ENCODE results near the gene DNAJC15. TPM values are rescaled to one million over a fixed set of nuclear protein-coding genes. Genes with fewer than 3 reads are reported as not detected.

DNAJC15 gene
- total RNA-seq, 1 experiment from 2014 or later = 20.3 TPM

- Histone ChIP-seq H3K27me3 (ENCODE audit: control insufficient read depth, insufficient read depth, low read length) (no peaks in the 10 kb centered on the region), H3K4me1 (ENCODE audit: control insufficient read depth, insufficient read depth, low read length) (no peaks in the 10 kb centered on the region), H3K4me3 (ENCODE audit: low read depth in 2 of 2, low read length in 2 of 2) (no peak overlapping the region), H3K27ac (ENCODE audit: low read length) (no peak overlapping the region), H3K36me3 (ENCODE audit: control insufficient read depth, insufficient read depth, low read length) (no peaks in the 10 kb centered on the region), H3K9me3 (ENCODE audit: control insufficient read depth, insufficient read depth, low read depth, low read length) (no peaks in the 10 kb centered on the region)
- in situ Hi-C loops (cut with HindIII; ENCODE audit: low pct_unique_long_range_greater_than_20kb, low sequenced_read_pairs) = no loop called here
- DNase-seq (ENCODE audit: low read depth, low spot score) (no peak), ATAC-seq (no peak)
- BruUV-seq (replicated peaks) = no TSS peak
- TF ChIP-seq, protein P1, sequence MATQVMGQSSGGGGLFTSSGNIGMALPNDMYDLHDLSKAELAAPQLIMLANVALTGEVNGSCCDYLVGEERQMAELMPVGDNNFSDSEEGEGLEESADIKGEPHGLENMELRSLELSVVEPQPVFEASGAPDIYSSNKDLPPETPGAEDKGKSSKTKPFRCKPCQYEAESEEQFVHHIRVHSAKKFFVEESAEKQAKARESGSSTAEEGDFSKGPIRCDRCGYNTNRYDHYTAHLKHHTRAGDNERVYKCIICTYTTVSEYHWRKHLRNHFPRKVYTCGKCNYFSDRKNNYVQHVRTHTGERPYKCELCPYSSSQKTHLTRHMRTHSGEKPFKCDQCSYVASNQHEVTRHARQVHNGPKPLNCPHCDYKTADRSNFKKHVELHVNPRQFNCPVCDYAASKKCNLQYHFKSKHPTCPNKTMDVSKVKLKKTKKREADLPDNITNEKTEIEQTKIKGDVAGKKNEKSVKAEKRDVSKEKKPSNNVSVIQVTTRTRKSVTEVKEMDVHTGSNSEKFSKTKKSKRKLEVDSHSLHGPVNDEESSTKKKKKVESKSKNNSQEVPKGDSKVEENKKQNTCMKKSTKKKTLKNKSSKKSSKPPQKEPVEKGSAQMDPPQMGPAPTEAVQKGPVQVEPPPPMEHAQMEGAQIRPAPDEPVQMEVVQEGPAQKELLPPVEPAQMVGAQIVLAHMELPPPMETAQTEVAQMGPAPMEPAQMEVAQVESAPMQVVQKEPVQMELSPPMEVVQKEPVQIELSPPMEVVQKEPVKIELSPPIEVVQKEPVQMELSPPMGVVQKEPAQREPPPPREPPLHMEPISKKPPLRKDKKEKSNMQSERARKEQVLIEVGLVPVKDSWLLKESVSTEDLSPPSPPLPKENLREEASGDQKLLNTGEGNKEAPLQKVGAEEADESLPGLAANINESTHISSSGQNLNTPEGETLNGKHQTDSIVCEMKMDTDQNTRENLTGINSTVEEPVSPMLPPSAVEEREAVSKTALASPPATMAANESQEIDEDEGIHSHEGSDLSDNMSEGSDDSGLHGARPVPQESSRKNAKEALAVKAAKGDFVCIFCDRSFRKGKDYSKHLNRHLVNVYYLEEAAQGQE (IDR thresholded peaks at IDR 0.05; ENCODE audit: insufficient read depth in 1 of 2, low read depth in 2 of 2, low read length in 1 of 2) = no peak
- no peak for TF ChIP-seq TCF7L2 (IDR thresholded peaks at IDR 0.05; ENCODE audit: low read depth, low read length)
- TF ChIP-seq, protein P2, sequence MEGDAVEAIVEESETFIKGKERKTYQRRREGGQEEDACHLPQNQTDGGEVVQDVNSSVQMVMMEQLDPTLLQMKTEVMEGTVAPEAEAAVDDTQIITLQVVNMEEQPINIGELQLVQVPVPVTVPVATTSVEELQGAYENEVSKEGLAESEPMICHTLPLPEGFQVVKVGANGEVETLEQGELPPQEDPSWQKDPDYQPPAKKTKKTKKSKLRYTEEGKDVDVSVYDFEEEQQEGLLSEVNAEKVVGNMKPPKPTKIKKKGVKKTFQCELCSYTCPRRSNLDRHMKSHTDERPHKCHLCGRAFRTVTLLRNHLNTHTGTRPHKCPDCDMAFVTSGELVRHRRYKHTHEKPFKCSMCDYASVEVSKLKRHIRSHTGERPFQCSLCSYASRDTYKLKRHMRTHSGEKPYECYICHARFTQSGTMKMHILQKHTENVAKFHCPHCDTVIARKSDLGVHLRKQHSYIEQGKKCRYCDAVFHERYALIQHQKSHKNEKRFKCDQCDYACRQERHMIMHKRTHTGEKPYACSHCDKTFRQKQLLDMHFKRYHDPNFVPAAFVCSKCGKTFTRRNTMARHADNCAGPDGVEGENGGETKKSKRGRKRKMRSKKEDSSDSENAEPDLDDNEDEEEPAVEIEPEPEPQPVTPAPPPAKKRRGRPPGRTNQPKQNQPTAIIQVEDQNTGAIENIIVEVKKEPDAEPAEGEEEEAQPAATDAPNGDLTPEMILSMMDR (IDR thresholded peaks at IDR 0.05) = no peak
- no peak for TF ChIP-seq SIN3A (IDR thresholded peaks at IDR 0.05; ENCODE audit: borderline replicate concordance, insufficient read depth, low read depth, low read length)
- no peak for TF ChIP-seq POLR2AphosphoS5 (IDR thresholded peaks at IDR 0.05; ENCODE audit: low read depth, low read length)
- POLR2A ChIA-PET = no interaction called here
- intact Hi-C loops (cut with micrococcal nuclease; ENCODE audit: unreplicated experiment) = no loop called here
- CTCF ChIA-PET = no interaction called here
Measured at GRCh38 chr13:43140985-43141384, 117.6 kb downstream of the DNAJC15 start.

DNA sequence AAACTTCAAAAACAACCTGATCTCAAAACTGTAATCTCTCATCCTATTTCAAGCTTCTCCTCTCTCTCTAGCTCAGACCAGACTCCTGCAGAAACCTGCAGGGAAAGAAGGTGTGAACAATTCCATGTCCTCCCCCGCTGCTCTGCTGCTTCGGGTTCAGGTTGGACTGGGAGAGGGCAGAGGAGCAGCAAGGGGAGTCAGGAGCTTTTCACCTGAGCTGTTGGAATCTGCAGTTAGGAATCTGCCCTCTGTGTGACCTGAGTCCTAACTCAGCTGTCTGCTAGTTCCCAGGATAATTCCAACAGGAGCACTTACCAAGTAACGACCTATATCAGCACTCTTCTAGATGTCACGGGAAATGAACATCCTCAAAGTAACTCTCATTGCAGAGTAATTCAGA, 118.3 kb downstream of the DNAJC15 start:
- in situ Hi-C loops (cut with HindIII; ENCODE audit: low pct_unique_long_range_greater_than_20kb, low sequenced_read_pairs) = no loop called here
- H3K9me3 ChIP-seq (ENCODE audit: control insufficient read depth, insufficient read depth, low read depth, low read length) = no peaks in the 10 kb centered on the region
- no TSS peak for BruUV-seq (replicated peaks)
- H3K4me3 ChIP-seq (ENCODE audit: low read depth in 2 of 2, low read length in 2 of 2) = no peak overlapping the region
- H3K36me3 ChIP-seq (ENCODE audit: control insufficient read depth, insufficient read depth, low read length) = no peaks in the 10 kb centered on the region
- TF ChIP-seq, protein P2 (IDR thresholded peaks at IDR 0.05) = no peak
- no peak for TF ChIP-seq TCF7L2 (IDR thresholded peaks at IDR 0.05; ENCODE audit: low read depth, low read length)
- TF ChIP-seq, protein P1 (IDR thresholded peaks at IDR 0.05; ENCODE audit: insufficient read depth in 1 of 2, low read depth in 2 of 2, low read length in 1 of 2) = no peak
- TF ChIP-seq POLR2AphosphoS5 (IDR thresholded peaks at IDR 0.05; ENCODE audit: low read depth, low read length) = no peak
- TF ChIP-seq SIN3A (IDR thresholded peaks at IDR 0.05; ENCODE audit: borderline replicate concordance, insufficient read depth, low read depth, low read length) = no peak
- no peaks in the 10 kb centered on the region for H3K4me1 ChIP-seq (ENCODE audit: control insufficient read depth, insufficient read depth, low read length)
- DNase-seq (ENCODE audit: low read depth, low spot score) (no peak), ATAC-seq (no peak)
- POLR2A ChIA-PET = no interaction called here
- H3K27me3 ChIP-seq (ENCODE audit: control insufficient read depth, insufficient read depth, low read length) = no peaks in the 10 kb centered on the region
- H3K27ac ChIP-seq (ENCODE audit: low read length) = no peak overlapping the region
- CTCF ChIA-PET = no interaction called here
- intact Hi-C loops (cut with micrococcal nuclease; ENCODE audit: unreplicated experiment) = no loop called here

Measured in Panc1 (cell line).